HG03139 (cell line): ENCODE measurements around the gene FOXO6.

Source experiments
- ATAC-seq: cut with Tn5 transposase; IDR thresholded peaks from one replicate; pipeline ENCODE4 v1.9.1; 2021; ENCODE audit not compliant: unreplicated experiment

The FOXO6 gene

DNA sequence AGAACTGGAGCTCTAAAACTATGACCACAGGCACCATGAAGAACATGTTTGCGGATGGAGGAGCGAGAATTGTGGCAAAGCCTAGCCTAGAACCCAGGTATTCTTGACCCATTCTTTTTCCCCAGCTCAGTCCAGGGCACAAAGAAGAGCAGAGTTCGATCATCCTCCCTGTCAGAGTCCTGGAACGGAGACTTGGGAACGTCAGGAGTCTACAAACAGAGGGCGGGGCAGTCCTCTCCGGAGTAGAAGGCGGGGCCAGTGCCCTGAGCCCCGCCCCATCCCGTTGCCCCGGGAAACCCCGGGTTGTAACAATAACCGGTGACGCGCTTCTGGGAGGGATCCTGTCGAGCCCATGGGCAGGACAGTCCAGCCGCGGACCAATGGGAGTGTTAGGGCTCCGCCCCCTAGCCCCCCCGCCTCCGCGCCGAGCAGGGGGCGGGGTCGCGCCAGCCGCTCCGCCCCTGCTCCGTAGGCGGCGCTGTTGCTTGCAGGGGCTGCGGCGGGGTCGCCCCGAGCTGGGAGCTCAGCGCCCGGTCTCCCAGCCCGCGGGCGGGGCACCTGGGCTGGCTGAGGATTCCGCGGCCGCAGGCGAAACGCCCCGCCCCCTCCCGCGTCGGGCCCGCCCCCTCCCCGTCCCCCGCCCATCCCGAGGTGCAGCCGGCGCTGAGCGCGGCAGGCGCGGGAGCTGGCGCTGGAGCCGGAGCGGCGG, at the start of gene FOXO6:
TSS of gene FOXO6 (plus strand) at position 649 of the 709 bp plus-strand sequence.
- ATAC-seq: peak; percentile 83

DNA sequence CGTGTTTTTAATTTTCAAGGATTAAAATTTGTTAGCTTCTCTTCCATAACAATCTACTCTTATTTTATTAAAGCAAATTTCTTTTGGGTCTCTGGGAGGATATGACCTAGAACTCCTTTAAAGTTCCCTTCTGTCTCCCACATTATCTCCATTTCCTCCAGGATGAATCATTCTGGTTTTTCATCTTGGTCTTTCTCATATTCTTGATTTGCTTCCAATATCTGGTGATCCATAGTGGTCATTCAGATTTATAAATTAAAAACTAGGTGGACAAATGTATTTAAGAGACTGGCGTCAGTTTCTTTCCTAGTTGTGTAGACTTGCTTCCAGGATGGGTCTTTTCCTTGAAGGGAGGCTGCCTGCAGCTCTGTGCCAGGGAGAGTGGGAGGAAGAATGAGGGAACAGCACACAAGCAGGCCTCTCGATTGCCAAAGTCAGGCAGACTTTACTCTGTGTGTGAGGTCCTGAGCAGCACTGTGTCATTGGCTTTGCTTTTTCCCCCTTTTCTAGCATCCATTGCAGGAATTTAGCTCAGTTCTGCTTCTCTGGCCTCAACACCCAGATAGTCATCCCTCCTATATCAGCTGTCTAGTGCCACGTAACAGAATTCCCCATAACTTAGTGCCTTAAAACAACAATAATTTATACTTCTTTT, 48.1 kb upstream of the FOXO6 start:
- no peak for ATAC-seq

DNA sequence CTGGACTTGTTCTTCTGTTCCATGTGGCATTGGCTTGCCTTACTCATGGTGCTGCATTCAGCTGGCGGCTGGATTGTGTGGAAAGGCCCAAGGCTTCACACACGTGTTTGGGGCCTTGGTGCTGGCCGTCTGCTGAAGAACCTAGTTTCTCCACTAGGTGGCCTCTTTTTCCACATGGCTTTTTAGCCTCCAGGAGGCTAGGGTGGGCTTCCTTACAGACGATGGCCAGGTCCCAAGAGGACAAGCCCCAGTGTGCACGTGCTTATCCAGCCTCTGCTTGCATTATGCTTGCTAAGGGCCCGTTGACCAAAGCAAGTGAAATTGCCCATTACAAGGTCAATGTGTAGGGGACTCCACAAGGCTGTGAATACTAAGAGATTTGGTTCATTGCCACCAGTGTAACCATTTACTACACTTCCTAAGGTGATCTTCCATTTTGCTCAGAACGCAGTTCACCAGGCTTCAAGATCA, 47.5 kb upstream of the FOXO6 start:
- ATAC-seq: no peak

DNA sequence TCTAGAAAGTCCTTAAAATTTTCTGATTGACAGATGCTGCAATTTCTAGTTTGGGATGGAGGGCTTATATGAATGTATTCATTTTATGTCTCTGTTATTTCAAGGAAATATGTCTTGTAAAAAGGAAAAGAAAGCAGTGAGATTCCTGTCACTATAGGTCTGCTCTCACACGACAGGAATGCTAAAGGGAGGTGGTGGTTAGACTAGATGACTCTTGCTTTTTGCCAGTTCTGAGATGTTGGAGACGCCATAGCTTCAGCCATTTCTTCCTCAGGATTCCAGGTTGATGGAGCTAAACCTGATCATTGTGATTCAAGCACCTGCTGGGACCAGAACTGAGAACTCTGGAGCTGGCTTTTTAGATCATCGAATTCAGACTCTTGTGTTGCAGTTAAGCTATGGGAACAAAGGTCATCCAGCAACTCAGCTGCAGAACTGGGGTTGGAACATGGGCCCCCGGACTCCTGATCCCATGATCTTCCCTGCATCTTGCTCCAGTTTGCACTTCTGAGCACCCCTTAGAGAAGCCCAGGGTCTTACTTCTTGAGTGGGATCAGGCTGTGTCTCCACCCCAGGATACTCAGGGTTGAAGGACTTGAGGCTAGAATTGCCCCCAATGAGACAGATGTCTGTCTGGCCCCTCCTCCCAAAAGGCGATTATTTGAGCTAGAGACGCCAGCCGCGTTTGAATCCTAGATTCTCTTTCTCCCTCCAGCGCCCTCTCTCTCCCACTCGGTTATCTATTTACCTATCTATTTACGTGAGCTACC, 46.7 kb upstream of the FOXO6 start:
- ATAC-seq: no peak

DNA sequence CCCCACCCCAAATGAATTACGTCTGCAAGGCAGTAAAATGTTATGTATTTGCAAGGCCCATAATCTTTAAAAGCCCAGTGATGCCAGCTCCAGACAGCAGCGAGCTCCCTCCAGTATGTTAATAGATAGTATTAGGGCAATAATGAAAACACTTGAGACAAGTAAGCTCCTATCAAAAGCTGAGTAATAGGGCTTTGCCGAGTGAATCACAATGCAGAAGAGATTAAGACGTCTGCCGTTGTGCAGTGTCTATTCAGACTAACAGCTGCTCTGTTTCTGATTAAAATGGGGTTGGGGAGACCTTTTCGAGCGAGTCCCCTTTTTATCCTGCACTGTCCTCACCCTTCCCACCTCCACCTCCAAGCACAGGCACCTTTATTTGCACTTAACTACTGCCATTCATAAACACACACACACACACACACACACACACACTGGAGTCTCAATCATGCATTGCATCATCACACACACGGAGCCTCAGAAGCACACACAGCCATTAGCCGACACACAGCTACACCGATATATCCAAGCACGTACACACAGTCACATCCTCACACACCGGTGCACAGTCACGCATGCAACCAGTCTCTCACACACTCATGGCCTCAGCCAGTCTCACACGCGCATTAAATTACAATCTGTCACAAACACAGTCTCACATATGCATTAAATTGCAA, 46.0 kb upstream of the FOXO6 start:
- ATAC-seq: no peak

DNA sequence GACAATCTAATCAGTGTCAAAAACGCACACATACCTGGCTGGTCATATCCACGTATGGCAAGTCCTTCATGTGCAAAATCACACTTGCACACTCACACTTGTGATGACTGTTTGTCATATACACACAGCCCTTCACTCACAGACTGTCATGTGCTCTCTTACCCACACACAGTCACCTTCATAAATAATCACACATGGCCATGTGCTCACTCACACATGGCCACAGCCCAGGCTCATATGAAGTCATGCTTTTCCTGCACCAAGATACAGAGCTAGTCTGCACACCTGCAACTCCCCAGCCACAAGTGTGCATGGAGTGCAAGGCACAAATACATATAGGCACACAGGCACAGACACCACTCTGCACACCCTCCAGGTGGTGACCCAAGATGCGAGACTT, 45.4 kb upstream of the FOXO6 start:
- ATAC-seq: no peak

DNA sequence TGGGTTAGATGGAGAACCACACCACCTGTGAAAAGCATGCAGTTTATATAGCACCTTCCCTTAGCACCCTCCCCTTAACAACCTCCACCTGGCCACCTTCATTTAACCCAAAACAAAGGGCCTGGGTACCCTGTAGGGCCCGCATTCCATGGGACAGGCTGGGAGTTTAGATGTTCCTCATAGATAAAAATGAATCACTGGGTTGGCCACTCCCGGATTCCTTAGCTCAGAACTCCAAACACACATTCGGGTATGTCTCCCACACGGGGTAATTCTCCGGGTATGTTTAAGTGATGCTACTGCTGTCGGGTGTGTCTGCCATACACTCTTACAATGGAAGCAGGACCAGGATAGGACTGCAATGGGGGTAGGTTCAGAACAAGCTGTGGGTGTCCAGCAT, 43.9 kb upstream of the FOXO6 start:
- no peak for ATAC-seq

DNA sequence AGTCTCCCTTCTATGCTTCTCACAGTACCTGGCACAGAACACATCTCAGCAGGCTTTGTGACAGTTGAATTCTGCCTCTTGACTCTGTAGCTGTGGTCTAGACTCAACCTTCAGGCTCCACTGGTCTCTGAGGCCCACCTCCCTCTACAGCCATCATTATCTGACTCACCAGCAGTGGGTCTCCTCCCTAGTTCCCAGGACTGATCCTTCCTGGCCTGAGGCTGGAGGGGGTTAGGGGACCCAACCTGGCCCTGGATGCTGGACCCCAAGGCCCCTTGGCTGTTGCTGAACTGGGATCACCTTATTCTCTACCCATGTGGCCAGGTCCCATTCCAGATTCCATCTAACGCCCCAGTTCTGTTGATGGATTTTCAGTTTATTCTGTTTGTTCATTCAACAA, 43.1 kb upstream of the FOXO6 start:
- ATAC-seq: no peak

DNA sequence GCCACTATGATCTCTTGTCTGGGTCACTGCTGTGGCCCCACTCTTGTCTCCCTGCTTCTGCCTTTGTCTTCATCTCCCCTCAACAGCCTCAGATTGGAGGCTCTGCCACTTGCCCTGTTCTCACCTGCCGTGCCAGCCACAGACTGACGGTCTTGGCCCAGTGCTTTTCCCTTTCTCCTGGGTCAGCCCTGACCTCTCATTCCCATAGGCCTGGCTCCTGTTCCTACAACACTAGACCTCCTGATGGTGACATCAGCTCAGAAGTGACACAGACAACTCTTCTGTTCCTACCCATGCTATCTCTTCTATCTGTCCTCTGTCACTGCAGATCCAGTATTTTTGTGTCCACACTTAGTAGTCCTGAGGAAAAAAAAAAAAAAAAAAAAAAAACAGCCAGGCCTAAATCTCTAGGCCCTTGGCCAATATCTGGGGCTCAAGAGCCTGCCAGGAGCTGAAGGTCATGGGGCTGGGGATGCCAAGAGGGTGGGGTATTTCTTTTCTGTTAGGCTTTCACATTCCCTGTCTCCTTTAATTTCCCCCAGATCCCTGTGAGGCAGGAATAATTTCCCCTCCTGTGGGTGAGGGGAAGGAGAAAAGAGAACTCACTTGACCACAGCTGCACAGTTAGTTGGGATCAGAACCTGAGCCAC, 42.0 kb upstream of the FOXO6 start:
- ATAC-seq: no peak

DNA sequence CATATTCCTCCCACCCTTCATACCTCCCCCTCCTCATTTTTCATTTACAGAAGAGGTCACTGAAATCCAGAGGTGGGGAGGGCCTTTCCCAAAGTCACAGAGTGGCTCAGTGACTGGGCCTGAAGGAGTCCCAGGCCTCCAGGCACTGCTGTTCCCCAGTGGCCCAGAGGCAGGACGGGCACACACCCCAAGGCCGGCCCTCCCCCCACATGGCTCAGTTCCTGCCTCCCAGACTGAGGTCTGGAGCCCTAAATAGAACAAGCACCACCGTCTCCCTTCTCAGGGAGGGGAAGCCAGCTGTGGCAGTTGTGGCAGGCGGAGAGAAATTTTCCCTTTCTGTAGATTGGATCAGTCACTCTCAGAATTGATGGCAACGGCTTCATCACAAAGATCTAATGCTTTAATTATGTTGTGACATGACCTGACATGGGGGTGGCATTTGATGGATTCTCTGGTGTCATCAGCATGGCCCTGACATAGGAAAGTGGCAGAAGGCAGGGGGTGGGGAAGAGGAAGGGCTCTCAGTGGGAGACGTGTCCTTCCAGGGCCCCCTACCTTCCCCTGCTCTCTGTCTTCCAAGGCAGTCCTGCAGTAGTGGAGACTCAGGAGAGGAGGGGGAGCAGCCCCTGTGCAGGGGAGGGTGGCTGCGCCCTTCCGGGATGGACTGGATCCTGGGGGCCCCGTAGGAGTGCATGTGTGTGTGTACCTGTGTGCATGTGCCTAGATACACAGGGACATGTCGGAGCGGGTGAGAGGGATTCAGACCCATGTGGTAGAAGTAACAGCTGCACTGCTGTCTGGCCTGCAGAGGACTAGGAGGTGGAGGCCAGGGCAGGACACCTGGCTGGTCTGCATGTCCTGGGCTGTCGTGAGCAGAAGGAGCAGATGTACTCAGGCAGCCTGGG, 41.2 kb upstream of the FOXO6 start:
- no peak for ATAC-seq

DNA sequence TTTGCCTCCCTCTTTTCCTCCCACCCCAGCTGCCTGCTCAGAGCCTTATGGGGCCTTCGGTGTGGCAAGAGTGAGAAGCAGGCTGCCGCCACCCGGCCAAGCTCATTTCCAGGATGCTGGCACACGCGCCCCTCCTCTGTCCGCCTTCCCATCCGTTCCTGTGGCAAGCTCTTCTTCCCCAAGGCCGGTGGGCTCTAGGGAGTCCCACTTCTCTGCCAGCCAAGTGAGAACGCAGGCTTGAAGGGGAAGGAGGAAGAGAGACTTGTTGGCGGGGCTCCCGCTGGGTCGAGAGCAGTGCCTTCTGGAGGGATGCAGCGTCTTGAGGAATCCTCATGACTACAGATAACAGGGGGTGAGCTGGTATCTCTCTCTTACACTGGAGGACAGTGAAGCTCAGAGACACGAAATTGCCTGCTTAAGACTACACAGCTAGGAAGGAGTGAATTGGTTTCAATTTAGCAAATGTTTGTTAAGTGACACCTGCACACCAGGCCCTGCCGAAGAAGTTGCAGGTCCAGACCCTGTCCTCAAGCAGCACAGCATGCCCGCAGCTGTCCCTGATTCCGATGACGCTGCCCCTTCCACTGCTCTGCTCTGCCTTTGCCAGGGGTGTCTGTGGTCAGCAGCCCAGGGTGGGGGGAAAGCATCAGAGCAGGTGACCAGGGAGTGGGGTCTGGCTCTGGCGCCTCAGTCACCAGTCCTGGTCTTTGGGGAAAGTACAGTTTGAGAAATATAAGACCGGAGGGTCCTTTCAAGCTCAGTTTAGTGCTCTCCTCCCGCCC, 40.1 kb upstream of the FOXO6 start:
- no peak for ATAC-seq

DNA sequence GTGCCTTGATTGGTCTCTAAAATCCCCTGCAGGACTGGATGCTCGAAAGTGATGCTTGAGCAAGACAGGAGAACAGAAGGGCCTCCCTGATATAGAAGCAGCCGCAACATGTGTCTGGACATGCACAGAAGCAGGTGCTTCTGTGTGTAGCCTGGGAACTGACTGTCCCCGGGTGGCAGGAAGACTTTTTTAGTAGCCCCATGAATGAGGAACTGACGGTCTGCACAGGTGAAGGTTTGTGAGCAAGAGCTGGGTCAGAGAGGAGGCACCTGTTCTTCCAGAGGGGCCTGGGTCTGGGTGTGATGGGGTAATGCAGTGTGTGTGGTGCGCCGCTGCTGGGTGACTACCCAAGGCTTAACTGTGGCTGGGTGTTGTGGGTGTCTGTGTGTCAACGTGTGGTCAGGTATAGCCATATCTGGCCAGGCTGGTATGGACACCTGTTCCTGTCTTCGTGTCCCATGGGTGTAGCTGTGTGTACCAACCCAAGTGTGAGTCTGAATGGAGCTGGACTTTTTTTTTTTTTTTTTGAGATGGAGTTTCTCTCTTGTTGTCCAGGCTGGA, 39.1 kb upstream of the FOXO6 start:
- no peak for ATAC-seq

DNA sequence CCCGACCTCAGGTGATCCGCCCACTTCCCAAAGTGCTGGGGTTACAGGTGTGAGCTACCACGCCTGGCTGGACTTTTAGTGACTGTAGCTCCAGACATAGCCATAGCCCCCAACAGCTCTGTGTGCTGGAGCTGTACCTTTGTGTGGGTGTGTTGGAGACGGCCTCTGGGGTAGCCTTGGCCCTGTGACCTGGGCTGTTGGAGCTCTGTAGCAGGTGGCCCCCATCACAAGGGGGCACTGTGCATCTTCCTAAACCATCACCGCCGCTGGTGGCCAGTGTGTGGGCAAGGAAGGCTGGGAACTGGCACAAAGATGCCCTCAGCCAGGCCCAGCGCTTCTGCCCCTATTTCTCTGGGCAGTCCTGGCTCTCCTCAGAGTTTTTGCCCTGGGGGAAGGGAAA, 38.4 kb upstream of the FOXO6 start:
- ATAC-seq: no peak

DNA sequence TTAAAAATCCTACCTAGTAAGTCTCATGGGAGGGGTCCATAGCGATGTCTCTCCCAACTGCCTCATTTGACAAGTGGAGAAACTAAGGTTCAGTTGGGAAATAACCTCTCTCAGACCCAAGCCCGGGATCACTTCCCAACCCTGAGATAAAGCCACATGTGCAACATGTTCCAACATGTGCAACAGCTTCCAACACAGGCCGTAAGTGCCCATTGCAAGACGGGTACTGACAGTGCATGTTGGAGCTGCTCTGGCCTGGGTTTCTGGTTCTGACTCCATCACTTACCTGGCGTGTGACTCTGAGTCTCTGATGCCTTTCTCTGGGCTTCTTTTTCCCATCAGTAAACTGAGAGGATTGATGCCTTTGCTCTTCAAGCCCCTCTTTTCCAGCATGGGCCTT, 38.0 kb upstream of the FOXO6 start:
- ATAC-seq: no peak

DNA sequence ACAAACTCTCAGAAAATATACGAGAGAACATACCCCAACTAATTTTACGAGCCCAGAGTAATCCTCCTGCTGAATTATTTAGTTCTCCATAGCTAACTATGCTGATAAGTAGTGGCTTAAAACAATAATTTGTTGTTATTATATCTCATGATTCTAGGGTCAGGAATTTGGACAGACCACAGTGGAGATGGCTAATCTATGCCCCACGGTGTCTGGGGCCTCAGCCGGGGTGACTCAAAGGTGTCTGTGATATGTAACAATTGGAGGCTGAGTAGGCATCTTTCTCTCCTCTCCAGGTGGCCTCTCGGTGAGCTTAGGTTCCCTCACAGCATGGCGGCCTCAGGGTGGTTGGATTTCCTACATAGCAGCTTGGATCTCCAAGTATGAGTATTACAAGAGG, 35.4 kb upstream of the FOXO6 start:
- no peak for ATAC-seq

DNA sequence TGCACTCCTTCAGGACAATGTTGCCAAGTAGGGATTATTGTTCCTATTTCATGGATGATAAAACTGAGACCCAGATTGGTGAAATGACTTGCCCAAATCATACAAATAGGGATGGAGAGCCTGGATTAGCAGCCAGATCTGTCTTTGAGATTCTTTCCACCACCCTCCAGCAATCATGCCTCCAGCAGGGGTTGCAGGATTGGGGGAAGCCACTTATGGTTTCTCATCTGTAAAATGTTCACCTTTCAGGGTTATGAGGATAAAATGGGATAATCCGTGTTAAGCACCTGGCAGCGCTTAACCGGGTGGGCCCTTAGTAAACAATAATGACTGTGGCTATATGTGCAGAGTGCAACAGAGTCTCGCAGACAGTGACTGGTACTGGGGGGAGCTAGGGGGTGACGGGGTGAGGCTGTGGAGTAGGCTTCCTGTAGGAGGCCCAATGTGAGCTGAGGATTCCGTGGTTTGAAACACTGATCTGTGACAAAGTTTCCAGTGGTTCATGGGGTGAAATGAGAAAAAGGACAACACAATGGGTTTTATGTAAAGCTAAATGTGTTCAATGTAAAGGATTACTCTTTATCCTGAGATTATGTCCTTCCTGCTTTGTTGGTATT, 33.7 kb upstream of the FOXO6 start:
- no peak for ATAC-seq

DNA sequence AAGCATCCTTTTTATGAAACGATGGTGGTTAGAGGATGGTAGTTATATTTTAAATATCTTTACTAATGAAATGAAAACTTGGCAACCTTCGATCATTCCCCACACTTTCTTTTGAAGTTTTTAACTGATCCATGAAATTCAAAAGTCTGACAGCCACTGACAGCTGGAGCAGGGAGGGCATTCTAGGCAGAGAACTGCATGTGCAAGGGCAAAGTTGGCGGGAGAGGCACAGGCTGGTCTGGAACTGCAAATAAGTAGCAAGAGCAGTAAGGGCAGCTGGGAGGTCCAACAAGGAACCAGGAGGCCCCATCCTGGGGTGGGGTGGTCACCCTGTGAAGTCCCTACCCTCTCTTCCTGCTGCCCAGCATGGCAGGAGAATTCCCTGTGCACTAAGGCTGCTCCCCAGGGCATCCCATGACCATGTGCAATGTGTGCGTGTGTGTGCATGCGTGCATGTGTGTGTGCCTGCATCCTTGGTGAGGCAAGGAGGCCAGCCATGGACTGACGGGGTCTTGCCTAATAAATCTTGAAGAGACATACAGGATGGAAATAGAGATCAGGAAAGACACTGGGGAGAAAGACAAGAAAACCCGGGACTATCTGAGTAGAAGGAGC, 33.1 kb upstream of the FOXO6 start:
- no peak for ATAC-seq
